CD4-positive, alpha-beta T cell treated with Interleukin-17A for 4 hours (primary cell): ENCODE results near the gene CCDC9B.
A peak's percentile ranks its signal among the peaks of the same experiment; 100 is the strongest.

ENCODE experiments used
- DNase-seq: peaks from one replicate; pipeline ENCODE4 v3.0.0-alpha.2; 2020; ENCODE audit warnings: mixed read lengths

Gene CCDC9B

DNA sequence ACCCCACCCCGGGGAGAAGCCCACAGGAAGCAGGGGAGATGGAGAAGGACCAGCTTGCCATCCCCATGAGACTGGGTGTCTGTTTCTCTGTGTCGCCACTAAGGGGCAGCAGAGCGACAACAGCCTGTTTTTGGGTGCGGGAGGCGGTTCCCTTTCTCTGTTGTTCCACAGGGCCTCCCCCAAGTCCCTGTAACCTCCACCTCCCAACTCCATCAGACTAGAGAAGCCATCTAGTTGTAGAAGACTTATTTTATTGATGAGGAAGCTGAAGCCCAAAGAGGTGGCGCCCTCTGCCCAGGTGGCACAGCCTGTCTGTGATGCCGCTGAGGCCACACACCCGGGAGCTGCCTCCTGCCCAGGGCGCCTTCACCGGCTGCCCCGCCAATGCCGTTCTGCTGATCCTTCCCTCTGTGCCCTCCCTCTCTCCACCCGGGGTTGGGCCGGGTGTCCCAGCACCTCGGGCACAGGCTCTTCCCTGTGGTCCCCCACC, 3.9 kb upstream of the CCDC9B start:
- peak; percentile 79 for DNase-seq

GRCh38 chr15:40344217-40344616, 3.5 kb upstream of the CCDC9B start:
- no peak for DNase-seq

GRCh38 chr15:40343512-40343911, 2.8 kb upstream of the CCDC9B start:
- no peak for DNase-seq

- no peak for DNase-seq
Observed at GRCh38 chr15:40342416-40343320, 1.9 kb upstream of the CCDC9B start.

DNA sequence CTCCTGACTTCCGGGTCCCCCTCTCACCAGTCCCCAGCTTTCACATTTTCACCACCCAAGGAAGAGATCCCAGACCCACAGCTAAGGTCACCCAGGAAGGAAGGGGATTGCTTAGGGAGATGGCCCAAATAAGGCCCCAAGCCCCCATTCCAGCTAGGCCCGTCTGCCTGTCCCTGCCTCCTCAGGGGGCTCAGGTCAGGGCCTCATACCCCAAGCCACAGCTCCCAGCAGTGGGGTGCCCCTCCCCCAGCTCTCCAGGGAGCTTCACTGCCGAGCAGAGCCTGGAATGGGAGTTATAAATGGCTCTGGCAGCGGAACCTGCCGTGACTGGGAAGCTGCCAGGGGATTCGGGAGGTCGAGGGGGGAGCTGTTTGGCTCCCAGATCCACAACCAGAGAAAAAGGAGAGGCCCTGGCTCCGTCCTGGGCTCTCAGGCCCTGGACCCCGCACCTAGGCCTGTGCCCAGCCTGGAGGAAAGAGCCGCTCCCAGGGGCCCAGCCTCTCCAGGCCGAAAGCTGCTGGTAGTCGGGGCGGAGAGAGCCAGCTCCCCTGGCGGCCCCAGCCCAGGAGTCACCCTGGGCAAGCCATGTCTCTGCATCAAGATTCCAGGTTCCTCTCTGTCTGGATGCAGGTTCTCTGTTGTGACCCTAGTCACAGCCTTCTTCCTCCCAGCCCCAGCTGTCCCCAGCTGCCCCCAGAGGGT, 550 bp downstream of the CCDC9B start:
- DNase-seq = no peak

DNA sequence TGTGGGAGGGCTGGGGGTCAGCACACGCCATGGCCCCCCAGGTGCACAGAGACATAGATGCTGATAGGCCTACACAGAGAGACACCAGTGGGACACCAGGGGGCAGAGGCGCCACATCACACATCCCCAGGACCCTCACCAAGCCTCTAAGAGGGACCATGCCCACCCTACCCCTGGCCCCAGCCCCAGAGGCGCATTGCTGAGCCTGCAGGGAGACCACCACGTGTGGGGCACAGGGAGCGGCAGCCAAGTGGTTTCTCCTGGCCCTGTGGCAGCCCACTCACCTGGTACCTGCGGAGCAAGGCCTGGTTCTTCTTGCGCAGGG, 1.2 kb downstream of the CCDC9B start:
- no peak for DNase-seq

DNA sequence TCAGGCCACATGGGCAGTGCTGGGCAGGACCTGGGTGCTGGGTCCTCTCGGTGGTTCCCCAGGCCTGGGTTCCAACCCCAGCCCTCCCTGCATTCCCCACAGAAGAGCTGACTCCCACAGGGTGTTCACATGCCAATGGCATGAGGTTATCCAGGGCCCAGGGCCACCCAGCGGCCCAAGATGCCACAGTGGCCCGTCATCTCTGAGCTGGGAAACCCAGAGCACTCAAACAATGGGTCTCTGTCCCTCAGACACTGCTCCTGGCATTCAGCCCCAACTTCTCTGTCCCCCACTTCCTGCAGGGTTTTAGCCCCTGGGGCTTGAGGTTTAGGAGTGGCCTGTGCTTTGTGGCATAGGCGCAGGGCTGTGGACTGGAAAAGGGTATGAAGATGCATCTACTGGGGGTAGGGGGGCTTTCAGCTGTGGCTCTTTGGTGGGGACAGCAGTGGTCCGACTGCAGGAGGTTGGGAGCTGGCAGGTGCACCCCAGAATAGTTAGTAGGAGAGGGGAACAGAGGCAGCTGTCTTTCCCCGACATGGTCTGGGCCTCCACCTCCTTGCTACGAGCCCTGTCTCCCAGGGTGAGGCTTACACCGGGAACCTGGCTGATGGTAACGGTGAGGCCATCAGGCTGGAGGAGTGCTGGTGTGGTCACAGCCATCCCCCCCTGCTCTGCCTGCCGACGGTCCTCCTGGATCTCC, 1.7 kb downstream of the CCDC9B start:
- DNase-seq = no peak

GRCh38 chr15:40338041-40338657, 2.6 kb downstream of the CCDC9B start:
- peak; percentile 86 for DNase-seq

GRCh38 chr15:40337597-40337996, 3.1 kb downstream of the CCDC9B start:
- no peak for DNase-seq

DNA sequence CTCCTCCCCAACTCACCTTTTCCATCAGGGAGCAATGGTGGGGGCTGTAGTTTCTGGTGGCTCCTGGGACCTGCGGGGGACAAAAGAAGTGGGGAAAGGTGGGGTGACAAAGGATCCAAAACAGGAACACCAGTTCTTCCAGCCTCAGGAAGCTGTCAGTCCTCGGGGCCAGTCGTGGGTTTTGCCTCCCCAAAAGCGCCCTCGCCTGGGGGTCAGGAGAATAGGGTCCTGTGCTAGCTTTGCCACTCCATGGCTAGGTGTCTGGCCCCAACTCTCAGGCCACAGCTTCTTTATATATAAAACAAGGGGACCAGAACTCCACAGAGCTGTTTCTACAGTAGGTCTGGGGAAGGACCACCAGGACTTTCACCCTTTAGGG, 4.0 kb downstream of the CCDC9B start:
- peak; percentile 43 for DNase-seq

GRCh38 chr15:40335938-40336743, 4.6 kb downstream of the CCDC9B start:
- DNase-seq = no peak

DNA sequence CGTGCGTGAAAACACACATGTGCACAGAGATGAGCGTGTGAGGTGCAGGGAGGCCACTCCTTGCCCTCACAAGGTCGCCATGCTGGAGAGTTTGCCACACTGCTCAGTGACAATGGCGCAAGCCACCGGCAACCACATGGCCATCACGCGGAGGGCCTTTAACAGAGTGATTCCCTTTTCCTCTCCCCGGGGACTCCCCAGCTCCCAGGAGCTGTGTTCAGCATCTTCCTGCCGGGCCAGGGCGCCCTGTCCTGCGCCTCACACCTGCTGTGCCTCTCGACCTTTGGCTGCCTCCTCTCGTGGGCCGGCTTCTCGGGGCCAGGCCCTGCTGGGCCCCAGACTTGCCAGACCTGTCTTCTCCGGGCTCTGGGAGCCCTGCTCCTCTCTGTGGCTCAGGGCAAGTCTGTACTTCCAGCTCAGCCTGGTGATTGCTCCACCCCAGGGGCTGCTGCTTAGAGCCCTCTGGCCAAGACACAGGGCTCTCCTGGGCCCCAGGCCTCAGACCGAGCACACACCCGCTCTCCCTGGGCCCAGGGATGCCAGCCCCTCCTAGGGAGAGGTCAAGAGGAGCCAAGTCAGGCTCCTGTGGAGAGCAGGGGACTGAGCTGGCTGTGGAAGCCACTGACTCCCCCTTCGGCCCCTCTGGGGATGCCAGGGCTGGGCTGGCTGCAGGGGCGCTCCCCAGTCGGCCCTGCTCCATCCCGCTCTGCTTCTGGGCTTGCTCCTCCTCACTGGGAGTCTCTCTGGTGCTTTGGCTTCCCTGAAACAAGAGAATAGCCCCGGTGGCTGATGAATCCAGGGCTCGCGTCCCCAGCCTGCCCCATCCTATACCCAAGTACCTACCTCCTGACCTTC, 5.6 kb downstream of the CCDC9B start:
- DNase-seq = no peak

DNA sequence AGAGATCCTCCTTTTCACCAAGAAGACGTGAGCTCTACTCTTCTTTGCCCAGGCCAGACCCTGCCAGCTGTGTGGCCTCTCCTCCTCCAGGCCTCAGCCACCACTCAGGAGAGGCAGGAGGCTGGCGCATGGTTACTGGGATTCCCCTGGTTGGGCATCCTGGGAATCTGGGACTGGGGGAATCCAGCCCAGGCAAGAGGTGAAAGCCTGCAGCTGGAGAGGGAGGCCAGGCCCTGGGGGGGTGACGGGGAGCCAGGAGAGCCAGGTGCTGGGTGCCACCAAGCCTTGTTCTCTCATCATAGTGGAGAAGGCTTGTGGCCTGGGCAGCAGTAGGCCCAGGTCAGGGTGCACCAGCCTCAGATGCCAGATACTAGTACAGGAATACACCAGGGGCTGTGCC, 6.2 kb downstream of the CCDC9B start:
- no peak for DNase-seq

- DNase-seq = peak; percentile 62
Observed at GRCh38 chr15:40333922-40334492, 6.7 kb downstream of the CCDC9B start.

DNA sequence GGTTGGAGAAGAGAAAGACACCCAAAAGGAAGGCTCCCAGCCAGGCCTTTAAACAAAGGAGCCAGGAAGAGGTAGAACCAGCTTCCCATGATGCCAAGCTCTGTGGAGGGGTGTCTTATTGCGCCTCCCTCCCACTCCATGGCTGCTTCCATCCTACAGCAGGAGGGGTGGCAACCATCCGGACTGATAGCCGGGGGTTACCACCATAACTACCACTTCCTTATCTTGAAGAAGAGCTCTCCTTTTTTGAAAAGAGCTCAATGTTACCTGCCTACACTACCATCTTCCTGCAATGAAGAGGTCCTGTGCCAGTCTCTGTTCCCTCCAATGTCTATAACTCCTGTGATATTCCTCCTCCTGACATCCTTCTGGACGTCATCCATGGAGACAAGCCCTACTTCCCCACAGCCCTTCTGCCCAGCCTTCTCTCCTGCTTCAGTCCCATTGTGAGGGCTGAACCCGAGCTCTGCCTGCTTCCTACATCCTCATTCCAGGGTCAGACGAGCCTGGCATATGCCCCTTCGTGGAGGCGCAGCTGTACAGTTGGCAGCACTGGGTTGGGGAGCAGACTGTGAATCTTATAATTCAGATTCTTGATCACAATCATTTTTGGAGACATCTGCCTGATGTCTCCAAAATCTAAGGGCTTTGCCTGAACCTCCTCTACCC, 8.5 kb downstream of the CCDC9B start:
- no peak for DNase-seq

DNA sequence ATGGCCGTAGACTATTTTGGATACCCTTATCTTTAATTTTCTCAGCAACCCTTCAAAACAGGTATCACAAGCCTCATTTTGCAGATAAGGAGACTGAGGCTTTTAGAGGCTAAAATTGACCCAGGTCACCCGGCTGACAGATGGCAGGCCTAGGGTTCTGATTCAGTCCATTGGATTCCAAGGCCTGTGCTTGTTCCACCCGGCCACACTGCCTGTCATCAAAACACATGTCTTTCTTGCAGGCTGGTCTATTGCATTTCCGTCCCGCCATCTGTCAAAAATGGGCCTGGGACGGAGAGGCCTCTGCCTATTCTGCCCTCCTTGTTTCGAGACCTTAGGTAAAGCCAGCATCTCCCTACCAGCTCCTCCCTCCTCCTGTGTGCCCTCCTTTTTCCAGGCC, 9.1 kb downstream of the CCDC9B start:
- DNase-seq = no peak

DNA sequence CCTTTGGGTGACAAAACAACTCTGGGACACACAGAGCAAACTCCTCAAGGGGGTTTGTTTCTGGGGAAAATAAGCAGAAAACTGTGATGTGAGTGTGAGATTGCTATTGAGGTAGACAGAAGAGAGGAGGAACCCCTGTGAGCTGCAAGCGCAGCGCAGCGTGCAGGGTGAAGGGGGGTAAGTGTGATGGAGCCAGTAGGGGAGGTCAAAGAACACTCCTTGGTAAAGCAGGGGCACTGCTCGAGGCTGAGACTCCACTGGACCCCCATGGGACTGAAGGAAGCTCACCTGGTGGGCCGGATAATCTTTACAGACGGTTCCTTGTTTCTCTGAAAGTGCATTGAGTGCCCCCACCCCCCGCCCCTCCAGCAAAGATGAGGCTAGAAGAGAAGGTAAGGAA, 9.7 kb downstream of the CCDC9B start:
- DNase-seq = no peak

- no peak for DNase-seq
Observed at GRCh38 chr15:40330368-40330836, 10.3 kb downstream of the CCDC9B start.

GRCh38 chr15:40329804-40330203, 10.9 kb downstream of the CCDC9B start:
- no peak for DNase-seq

DNA sequence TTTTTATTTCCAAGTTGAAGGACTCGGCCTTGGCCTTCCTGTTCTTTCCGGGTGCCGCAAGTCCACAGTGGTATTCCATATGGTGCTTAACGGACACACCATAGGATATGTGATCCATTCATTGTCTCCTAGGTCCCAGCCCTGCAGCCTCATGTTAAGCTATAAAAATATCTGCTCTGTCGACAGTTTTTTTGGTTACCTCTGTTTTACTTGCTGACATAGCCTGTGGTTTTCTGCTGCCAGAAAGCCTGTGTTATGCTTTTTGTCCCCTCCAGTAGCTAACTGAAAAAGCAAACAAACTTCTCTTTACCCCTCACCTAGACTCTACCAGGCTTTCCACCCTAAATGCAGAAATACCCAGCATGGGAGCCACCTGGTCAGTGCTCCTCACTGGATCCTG, 12.0 kb downstream of the CCDC9B start:
- no peak for DNase-seq
